ENCODE measurements around the gene LRRC7.

LRRC7 gene

DNA sequence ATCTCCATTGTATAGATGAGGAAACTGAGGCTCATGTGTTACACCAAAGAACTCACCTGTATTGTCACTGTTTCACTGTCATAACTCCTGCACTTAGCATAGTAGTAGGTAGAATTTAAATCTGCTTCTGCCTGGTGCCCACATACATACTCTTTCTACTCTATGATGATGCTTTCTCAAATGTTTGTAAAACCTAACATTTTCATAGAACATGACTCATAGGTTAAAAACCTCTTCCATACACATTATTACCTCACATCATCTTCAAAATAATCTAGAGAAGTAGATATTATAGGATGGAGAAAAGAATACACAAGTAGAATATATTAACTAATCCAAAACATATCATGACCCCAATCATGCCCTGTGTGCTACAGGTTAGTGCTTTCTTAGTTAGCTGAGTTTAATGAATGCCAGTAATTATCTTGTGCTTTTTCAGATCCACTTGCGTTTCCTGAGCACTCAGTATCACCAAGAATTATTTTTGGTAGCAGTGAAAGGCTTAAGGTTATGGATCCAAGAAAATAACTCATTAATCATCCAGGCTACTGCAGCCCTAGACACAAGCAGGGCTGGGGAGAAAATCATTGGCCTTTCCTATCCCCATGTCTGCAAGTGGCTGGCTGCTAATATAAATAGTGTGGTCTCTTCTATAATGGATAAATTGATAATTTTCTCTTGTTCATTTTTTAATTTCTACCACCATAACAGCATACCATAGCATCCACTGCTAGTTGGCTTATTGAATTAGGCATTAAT lies 480.8 kb downstream of the LRRC7 start:
- DNase-seq, result no peak

DNA sequence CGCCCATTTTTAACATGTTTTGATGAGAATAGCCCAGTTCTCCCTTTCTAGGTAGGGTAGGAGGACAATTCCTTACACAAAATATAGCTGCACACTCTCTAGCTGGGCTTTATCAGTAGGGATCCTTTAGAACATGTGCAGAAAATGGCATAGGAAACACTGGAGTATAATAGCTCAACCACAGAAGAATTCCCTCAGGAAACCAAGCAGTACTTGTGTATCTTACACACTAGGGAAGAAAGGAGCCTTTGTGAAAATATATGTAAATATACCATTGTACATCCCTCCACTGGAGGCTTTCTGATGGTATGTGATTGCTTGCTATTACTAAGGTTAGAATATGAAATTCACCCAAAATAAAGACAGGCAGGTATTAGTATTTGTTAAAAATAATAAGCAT lies 484.2 kb downstream of the LRRC7 start:
- DNase-seq, result no peak

- no peak for DNase-seq
Observed at GRCh38 chr1:70057500-70057899, 489.8 kb downstream of the LRRC7 start.

DNA sequence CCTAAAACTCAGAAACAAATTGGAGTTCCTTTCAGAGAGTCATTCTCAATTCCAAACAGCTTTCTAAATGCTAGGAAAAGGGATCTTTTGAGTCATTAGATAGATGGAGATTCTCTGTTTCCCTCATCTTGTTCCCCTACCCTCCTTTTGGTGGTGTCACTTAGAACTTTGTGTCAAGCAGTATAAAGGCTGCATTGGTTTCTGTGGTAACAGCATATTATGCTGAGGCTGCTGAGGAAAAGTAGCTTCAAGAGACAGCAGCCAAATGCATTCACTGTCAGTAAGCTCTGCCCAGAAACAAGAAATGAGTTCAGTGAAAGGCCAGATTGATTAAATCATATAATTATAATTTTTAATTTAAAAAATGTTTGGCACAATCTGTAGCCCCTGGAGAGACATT lies 493.5 kb downstream of the LRRC7 start:
- DNase-seq, result no peak

- no peak for DNase-seq
Observed at GRCh38 chr1:70063861-70064260, 496.1 kb downstream of the LRRC7 start.

DNA sequence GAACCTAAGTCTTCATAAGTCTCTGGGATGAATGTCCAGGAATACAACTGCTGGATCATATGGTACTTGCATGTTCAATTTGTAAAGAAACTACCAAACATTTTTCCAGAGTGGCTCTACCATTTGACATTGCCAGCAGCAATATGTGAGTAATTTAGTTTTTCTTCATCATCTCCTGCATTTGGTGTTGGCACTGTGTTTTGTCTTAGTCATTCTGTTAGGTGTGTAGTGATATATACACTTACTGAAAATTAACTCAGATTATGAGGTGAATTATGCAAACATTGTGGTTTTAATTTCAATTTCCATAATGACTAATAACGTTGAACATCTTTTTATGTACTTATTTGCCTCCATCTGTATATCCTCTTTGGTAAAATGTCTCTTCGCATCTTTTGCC lies 499.0 kb downstream of the LRRC7 start:
- DNase-seq, result no peak

- no peak for DNase-seq
Observed at GRCh38 chr1:70071601-70072000, 503.9 kb downstream of the LRRC7 start.

DNA sequence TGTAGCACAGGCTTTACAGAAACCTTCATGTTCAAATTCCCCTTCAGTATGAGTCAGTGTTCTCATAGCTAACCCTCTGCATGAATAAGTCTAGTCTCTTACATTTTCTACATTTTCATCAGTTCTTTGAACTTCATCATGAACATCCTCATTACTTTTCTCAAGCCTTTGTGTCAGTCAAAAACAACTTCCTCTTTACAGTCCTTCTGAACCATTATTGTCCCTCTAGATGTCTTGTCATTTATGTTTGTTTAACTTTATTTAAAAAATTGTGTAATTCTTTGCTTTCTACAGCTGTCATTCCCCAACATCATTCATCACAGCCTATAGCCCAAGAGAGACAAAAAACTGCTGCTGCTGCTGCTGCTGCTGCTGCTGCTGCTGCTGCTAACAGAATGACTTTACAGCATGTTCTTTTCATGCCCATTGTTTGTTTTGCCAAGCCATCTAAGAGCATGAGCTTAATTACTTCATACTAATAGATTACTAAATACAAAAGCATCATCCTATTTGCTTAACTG lies 504.6 kb downstream of the LRRC7 start:
- no peak for DNase-seq

DNA sequence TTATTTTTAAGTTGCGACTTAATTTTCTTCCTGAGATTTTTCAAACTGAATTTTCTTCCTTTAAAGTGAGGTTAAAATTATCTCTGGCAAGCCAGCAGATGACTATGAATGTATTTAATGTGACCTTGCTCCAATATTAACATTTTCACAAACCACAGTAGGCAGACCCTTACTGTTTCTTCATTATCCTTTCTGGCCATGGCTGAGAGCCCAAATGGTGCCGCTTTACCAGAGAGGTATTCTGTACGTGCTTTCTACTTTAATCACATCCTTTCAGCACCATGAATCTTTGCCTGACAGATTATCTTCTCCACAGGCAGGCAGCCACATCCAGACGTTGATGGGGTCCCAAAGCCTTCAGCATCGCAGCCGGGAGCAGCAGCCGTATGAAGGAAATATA lies 508.0 kb downstream of the LRRC7 start:
- no peak for DNase-seq

DNA sequence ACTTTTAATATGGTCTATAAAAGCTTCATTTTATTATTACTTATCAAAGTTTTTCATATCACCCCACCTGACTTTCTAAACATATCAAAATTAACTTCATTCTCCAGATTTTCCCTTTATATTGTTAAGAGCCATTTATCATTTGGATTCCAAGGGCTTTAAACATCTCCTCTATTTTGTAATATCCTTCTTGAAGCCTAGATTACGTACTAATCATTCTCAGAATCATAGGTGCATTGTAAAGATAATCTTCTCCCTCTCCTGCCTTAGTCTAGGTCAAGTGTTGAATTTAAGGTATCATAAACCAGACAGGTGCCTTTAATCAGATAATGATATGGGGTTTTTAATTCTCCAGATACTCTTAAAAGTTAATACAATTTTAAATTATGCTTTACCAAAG lies 509.3 kb downstream of the LRRC7 start:
- DNase-seq, result no peak

- DNase-seq, result no peak
Observed at GRCh38 chr1:70079546-70079945, 511.8 kb downstream of the LRRC7 start.

- DNase-seq, result no peak
Observed at GRCh38 chr1:70083519-70083918, 515.8 kb downstream of the LRRC7 start.

DNA sequence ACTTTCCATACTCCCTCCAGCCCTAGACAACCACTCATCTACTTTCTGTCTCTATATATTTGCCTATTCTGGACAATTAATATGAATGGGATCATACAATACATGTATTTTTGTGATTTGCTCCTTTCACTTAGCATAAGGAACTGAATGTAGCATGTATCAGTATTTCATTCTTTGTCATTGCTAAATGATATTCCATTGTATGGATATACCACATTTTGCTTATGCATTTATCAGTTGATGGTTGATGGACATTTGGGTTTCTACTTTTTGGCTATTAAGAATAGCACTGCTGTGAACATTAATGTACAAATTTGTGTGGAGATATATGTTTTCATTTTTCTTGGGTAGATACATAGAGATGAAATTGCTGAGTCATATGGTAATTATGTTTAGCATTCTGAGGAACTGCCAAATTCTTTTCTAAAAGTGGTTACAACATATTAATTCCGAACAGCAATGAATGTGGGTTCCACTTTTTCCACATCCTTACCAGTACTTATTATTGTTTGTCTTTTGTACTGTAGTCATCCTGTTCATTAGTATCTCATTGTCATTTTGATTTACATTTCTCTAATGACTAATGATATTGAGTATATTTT lies 516.7 kb downstream of the LRRC7 start:
- no peak for DNase-seq

GRCh38 chr1:70085521-70085920 lies 517.8 kb downstream of the LRRC7 start:
- DNase-seq, result no peak

- DNase-seq, result no peak
Observed at GRCh38 chr1:70086897-70087296, 519.2 kb downstream of the LRRC7 start.

GRCh38 chr1:70090141-70090540 lies 522.4 kb downstream of the LRRC7 start:
- no peak for DNase-seq

DNA sequence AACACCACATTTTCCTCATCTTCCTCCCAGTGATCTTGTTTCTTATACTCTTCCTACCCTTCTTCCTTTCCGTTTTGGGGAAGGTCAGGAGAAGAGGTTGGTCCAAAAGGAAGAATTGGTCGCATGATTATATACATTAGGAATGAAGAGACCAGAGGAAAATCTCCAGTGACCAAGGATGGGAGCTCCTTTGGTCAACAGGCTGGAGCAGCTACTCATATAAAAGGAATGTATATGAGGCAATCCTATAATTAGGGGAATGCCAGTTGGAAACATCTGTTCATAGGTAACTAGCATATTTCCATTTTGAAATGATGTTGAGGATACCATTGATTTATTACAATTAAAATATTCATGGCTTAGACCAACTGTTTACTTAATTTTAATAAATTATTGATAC lies 523.2 kb downstream of the LRRC7 start:
- no peak for DNase-seq

- no peak for DNase-seq
Observed at GRCh38 chr1:70091811-70092210, 524.1 kb downstream of the LRRC7 start.

- DNase-seq, result no peak
Observed at GRCh38 chr1:70092526-70092925, 524.8 kb downstream of the LRRC7 start.

DNA sequence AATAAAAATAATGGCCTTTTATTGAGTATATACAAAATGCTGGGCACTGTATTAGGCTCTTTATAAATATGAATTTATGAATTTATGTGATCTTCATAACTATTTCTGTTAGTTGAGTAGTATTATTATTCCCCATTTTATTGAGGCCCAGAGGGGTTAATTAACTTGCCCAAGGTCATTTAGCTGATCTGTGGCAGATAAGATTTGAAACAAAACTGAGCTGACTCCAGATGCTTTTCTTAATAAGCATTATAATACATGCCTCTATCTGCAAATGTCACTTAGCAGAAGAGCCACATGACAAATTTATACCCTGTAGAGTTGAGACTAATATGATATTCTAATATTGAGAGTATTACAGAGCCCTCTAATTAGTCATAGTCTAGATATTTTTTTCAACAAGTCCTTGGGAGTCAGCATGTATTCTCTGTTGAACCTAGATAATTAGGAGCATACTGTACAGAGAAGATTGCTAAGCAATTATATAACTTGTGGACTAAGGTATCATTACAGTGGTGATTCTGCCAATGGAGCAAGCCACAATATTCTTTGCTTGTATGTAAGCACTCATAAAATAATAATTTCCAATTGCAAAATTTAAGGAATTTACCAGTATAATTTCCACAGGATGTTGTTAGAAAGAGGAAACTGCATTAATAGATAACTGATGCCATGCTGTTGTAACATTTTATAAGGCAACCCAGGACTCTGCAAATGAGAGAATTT lies 525.7 kb downstream of the LRRC7 start:
- no peak for DNase-seq

DNA sequence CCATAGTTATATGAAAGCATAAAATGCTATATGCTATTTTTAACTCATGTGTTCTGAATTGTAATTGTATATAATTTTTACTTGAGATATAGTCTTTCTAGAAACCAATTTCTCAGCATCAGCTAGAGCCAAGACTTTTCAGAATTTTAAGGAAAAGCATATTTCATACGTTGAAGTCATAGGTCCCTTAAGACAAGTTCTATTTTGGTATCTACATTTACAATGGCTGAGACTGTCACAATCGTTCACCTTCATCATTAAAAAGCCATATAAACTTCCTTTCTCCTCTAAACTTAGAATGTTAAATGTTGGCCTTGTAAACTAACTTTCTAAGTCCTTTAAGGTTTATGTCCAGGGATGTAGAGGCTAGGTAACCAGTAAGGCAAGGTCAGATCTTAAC lies 533.5 kb downstream of the LRRC7 start:
- no peak for DNase-seq

- no peak for DNase-seq
Observed at GRCh38 chr1:70101774-70102173, 534.1 kb downstream of the LRRC7 start.

DNA sequence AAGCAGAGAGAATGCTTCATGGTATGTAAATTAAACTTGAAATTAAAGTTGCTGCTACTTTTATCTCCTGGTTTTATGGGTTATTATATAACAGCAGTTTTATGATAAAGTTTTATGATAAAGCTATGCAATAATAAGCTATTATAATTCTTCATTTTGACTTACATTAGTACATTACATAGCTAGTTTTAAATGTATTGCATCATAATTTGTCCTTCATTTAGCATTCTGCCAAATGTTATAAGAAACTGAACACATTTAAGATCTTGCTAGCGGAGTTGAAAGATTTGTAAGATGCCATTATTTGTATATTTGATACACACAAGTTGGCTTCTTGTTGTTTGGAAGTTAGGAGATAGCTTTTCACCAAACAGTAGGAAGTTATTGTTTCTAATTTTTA lies 536.0 kb downstream of the LRRC7 start:
- no peak for DNase-seq

GRCh38 chr1:70109241-70109640 lies 541.5 kb downstream of the LRRC7 start:
- DNase-seq, result no peak

Measured in stimulated activated CD4-positive, alpha-beta T cell treated with anti-CD3 and anti-CD28 coated beads, Interleukin-1b, Interleukin-23, amount 100 ng/mL, for 48 hours (primary cell).